Measurements from ENCODE around the gene NDUFV2. TPM values are rescaled to one million over a fixed set of nuclear protein-coding genes. Genes with fewer than 3 reads are reported as not detected.

The NDUFV2 gene
- polyA plus RNA-seq, 3 donors, result 55.4 to 184 (median 162) TPM

- WGBS (ENCODE audit: insufficient coverage), result 100% methylated on average over 1 of the region's 4 CpGs
- no peak for DNase-seq
- H3K4me3 ChIP-seq (replicated peaks in 1 of 3; ENCODE audit: low read depth in 2 of 3, low read length in 3 of 3), result no peak overlapping the region
- TF ChIP-seq CTCF (IDR thresholded peaks at IDR 0.05), result no peak
- no peak overlapping the region for H3K9ac ChIP-seq (ENCODE audit: insufficient read depth, low read length, poor library complexity, severe bottlenecking)
- H4K20me1 ChIP-seq (ENCODE audit: insufficient read depth, low read length), result peaks cover 100% of the 10 kb centered on the region
- peaks cover 51% of the 10 kb centered on the region for H3K4me1 Mint-ChIP-seq
- peaks cover 7 to 24% of the 10 kb centered on the region in 2 donors for H3K36me3 Mint-ChIP-seq
- H3K4me3 Mint-ChIP-seq, result no peak overlapping the region
- H3K36me3 ChIP-seq (replicated peaks in 1 of 2; ENCODE audit: control insufficient read depth in 1 of 2, insufficient read depth in 2 of 2, low read length in 2 of 2), result no peaks in the 10 kb centered on the region
- no peak overlapping the region for H3K27ac ChIP-seq (ENCODE audit: low read depth in 1 of 2, low read length in 2 of 2)
- no peaks in the 10 kb centered on the region for H3K27me3 Mint-ChIP-seq (ENCODE audit: low read depth in 3 of 3)
- no peak overlapping the region for H2AFZ ChIP-seq (ENCODE audit: insufficient read depth, low read depth, low read length, poor library complexity, severe bottlenecking)
- peaks cover 21 to 28% of the 10 kb centered on the region in 2 donors for H3K4me1 ChIP-seq (ENCODE audit: control insufficient read depth in 1 of 2, insufficient read depth in 2 of 2, low read length in 2 of 2)
- no peak overlapping the region for H3K4me2 ChIP-seq (replicated peaks; ENCODE audit: extremely low read depth, low read length, poor library complexity, severe bottlenecking)
- H3K9me3 Mint-ChIP-seq, result peaks cover 0 to 2% (median 0%) of the 10 kb centered on the region in 7 donors
- peak overlapping the region in 3 of 7 donors; percentile 5 to 53 (median 48) for H3K27ac Mint-ChIP-seq
- intact Hi-C loops (cut with micrococcal nuclease), result no loop called here
- peaks cover 99% of the 10 kb centered on the region for H3K79me2 ChIP-seq (ENCODE audit: insufficient read depth, low read length)
- no peaks in the 10 kb centered on the region for H3K27me3 ChIP-seq (ENCODE audit: control insufficient read depth in 2 of 2, insufficient read depth in 2 of 2, low read length in 2 of 2)
- no peaks in the 10 kb centered on the region for H3K9me3 ChIP-seq (replicated peaks in 1 of 2; ENCODE audit: control insufficient read depth in 1 of 2, insufficient read depth in 1 of 2, low read length in 2 of 2)
Observed at GRCh38 chr18:9156604-9157249, 54.2 kb downstream of the NDUFV2 start.

- Histone ChIP-seq H3K4me3 (replicated peaks in 1 of 3; ENCODE audit: low read depth in 2 of 3, low read length in 3 of 3) (no peak overlapping the region), H3K36me3 (replicated peaks in 1 of 2; ENCODE audit: control insufficient read depth in 1 of 2, insufficient read depth in 2 of 2, low read length in 2 of 2) (peaks cover 0 to 7% of the 10 kb centered on the region in 2 donors), H3K9ac (ENCODE audit: insufficient read depth, low read length, poor library complexity, severe bottlenecking) (no peak overlapping the region), H3K79me2 (ENCODE audit: insufficient read depth, low read length) (peaks cover 99% of the 10 kb centered on the region), H3K4me1 (ENCODE audit: control insufficient read depth in 1 of 2, insufficient read depth in 2 of 2, low read length in 2 of 2) (peaks cover 13 to 17% of the 10 kb centered on the region in 2 donors), H3K27ac (ENCODE audit: low read depth in 1 of 2, low read length in 2 of 2) (no peak overlapping the region), H4K20me1 (ENCODE audit: insufficient read depth, low read length) (peaks cover 100% of the 10 kb centered on the region), H2AFZ (ENCODE audit: insufficient read depth, low read depth, low read length, poor library complexity, severe bottlenecking) (no peak overlapping the region), H3K27me3 (ENCODE audit: control insufficient read depth in 2 of 2, insufficient read depth in 2 of 2, low read length in 2 of 2) (no peaks in the 10 kb centered on the region), H3K9me3 (replicated peaks in 1 of 2; ENCODE audit: control insufficient read depth in 1 of 2, insufficient read depth in 1 of 2, low read length in 2 of 2) (no peaks in the 10 kb centered on the region), H3K4me2 (replicated peaks; ENCODE audit: extremely low read depth, low read length, poor library complexity, severe bottlenecking) (no peak overlapping the region)
- Mint-ChIP-seq H3K27ac (peak overlapping the region in 2 of 7 donors; percentile 1 to 24), H3K9me3 (peaks cover 0 to 8% (median 6%) of the 10 kb centered on the region in 7 donors), H3K4me1 (peaks cover 41% of the 10 kb centered on the region), H3K36me3 (peaks cover 13 to 24% of the 10 kb centered on the region in 2 donors), H3K27me3 (ENCODE audit: low read depth in 3 of 3) (peaks cover 0 to 2% (median 0%) of the 10 kb centered on the region in 3 donors), H3K4me3 (no peak overlapping the region)
- no peak for TF ChIP-seq CTCF (IDR thresholded peaks at IDR 0.05)
- DNase-seq, result no peak
- WGBS (ENCODE audit: insufficient coverage), result 71% methylated on average over 2 of the region's 2 CpGs
- intact Hi-C loops (cut with micrococcal nuclease), result no loop called here
Observed at GRCh38 chr18:9157806-9158205, 55.3 kb downstream of the NDUFV2 start.
